ENCODE results near the gene ADRB1.

ADRB1 gene

DNA sequence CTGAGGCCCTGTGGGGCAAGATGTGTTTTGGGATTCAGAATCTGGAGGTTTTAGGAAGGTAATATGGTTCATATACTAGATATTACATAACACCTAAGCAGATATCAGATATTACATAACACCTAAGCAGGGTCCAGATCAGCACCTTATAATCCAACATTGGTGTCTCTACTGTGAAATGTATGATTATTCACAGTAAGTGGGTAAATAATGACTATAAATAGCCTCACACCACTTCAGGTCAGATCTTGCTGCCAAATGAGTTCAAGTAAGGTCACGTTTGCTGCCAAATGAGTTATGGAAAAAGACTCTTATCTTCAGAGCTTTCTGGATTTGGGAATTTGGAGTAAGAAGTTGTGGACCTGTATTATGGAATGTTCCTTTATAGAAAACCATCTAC lies 14.6 kb downstream of the ADRB1 start:
- peak in 1 of 3 experiments; percentile 21 for DNase-seq

DNA sequence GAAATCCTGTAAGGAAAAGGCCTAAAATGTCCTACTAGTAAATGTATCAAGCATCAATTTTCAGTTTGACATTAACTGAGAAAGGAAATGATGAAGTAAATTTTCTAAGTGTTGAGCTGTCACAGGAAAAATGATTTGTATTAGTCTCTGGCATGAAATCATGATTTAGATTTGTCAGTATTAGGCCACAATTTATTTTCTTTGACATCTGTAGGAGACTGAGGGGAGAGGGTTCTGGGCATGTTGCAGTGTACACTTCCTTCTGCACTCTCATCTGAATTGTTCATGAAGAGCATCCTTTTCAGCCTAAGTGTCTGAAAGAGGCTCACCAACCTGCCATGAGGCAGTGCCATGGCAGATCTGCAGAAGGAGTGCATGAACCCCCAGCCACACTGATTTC lies 15.9 kb downstream of the ADRB1 start:
- DNase-seq = no peak

DNA sequence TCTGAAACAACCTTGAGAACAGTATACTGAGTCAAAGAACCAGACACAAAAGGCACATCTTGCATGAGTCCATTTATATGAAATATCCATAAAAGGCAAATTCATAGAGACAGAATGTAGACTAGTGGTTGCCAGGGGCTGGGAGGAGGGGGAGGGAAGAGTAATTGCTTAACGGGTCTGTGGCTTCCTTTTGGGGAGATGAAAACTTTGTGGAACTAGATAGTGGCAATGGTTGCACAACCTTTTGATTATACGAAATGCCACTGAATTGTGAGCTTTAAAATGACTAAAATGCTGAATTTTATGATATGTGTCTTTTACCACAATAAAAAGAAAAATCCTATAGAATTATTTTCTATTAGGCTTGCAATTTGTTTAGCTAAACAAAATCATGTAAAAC lies 16.8 kb downstream of the ADRB1 start:
- no peak for DNase-seq

DNA sequence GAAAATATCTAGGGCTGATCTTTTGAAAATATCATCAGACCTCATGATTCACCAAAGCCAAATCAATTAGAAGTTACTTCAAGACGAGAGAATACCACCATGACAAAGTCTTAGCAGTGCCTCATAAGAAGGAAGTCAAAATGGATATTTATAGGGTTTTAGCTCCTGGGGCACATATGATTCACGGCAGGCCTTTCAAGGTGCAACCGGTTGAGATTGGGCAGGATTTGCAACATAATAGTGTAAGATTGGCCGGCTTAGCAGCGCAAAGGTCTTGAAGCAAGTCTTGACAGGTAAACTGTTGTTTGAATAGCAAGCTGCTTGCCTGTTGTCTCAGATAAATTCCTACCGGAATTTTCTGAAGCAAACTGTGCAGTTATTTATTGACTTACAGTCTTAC lies 17.5 kb downstream of the ADRB1 start:
- DNase-seq = no peak

DNA sequence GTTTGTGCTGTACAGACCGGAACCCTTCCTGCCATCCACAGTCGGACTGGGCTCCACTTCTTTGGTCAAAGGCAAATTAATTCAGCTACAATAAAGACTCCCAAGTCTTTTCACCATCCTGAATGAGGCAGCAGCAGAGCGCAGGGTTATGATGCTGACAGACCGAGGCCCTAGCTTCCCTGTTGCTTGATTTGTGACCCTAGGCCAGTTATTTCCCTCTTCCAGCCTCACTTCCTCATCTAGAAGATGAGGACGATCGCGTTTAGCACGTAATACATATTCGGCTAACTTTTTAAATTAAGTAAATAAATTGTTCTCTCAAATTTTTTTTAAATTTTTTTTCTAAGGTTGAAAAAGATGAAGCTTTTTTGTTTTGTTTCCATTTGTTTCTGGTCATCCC lies 18.1 kb downstream of the ADRB1 start:
- no peak for DNase-seq

DNA sequence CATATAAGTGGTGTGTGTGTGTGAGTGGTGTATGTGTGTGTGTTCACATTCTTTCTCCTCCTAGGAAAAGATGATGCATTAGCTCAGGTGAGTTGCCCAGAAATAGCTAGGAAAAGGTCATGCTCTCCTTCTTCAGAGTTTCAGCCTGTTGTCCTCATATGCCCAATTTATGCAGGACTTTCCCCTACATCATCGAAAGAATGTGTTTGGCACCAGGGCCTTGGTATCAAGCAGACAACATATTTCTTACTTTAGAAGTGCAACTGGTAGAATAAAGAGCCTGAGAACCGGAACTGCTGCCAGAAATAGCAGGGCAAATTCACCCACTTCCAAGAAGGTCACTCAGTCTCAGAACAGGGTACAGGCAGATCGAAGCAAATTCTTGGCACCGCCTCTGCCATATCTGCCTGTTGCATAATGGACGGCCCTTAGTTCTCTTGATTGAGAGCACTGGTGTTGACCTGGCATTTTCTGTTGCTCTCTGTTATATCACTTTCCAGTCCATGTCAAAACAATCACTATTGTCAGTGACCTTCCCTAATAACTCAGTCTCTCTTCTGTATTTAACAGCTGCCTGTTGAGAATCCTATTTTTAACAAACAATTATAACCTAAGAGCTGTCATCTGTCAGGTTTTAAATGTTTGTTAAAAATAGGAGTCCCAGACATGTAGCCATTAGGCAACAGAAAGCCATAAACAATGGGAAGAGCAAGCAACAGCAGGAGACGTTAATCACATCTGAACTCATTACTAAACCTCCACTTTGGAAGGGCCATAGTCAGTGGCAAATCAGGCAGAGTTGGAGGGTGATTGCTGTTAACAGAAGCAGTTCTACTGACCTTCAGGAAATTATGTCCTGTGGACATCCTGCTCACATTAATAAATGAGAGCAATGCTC lies 20.7 kb downstream of the ADRB1 start:
- peak in 2 of 3 experiments; percentile 41 to 69 for DNase-seq

DNA sequence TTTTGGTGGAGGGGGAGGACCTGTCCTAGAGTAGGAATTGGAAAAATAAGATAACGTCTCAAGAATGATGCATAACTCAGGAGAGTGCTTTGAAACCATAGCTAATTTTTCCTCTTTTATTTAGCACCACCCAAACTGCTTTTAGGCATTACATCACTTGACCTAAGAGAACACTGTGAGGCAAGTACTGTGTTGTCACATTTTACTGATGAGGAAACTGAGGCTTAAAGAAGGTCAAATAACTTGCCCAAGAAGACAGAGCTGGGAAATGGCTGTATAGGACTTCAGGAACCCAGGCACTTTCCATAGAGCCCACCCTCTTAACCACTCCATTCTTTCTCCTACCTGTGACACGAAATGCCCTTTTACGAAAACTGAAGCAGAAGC lies 21.4 kb downstream of the ADRB1 start:
- DNase-seq = no peak

DNA sequence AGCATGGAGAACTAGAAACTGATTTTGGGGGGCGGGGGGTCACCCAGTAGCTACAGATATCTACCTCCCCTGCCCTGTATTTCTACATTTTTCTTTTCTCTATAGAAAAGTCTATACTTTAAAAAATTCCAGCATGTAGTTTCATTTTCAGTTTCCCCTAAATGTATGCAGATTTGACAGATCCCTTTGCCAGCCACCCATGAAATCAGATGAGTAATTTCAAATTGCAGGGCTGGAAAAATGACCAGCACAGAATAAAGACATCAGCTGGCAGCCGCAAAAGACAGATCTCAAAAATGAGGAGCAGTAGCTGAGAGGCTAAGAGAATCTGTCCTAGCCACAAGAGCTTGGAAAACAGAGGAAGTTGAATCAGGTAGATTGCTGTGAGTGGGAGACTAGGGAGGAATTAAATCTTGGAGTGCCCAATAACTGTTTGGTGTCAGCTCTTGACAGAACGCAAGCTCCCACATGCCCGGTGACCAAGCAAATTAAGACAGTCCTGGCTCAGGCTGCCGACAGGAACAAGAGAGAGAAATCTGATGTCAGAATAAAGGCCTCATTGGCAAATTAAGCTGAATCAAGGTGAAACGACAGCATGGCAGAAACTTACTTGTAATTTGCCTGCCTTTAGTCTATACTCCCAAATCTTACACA lies 24.5 kb downstream of the ADRB1 start:
- DNase-seq = peak in 2 of 3 experiments; percentile 24 to 42

DNA sequence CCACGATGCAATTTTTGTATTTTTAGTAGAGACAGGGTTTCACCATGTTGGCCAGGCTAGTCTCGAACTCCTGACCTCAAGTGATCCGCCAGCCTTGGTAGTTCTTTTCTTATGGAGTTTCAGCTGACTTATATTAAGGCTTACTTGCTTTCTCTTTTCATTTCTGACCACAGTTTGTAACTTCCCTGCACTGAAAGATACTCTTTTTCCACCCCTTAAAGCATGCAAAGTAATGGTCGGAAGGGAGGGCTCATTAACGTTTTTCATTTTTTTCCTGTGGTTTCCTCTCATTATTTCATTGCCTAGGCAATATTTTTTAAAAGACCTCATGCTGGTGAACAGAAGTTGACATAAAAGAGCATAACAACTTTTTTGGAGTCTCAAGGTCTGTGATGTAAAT lies 27.0 kb downstream of the ADRB1 start:
- DNase-seq = no peak

DNA sequence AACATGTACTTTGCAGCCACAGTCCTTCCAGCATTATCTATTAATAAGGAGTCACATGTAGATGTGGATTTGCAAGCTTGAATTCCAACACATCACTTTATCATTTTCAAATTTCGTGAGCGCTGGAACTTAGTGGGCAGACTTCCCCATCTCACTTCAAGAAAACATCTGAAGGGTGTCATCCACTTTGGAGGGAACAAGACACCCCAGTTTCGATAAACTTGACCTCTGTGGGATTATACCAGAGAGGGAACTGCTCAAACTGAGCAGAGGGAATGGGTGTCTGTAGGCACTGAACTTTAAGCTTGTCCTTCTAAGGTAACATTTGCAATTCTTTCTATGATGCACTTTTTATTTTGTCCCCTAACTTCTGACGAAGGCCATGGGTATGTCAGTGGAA lies 27.5 kb downstream of the ADRB1 start:
- DNase-seq = no peak

DNA sequence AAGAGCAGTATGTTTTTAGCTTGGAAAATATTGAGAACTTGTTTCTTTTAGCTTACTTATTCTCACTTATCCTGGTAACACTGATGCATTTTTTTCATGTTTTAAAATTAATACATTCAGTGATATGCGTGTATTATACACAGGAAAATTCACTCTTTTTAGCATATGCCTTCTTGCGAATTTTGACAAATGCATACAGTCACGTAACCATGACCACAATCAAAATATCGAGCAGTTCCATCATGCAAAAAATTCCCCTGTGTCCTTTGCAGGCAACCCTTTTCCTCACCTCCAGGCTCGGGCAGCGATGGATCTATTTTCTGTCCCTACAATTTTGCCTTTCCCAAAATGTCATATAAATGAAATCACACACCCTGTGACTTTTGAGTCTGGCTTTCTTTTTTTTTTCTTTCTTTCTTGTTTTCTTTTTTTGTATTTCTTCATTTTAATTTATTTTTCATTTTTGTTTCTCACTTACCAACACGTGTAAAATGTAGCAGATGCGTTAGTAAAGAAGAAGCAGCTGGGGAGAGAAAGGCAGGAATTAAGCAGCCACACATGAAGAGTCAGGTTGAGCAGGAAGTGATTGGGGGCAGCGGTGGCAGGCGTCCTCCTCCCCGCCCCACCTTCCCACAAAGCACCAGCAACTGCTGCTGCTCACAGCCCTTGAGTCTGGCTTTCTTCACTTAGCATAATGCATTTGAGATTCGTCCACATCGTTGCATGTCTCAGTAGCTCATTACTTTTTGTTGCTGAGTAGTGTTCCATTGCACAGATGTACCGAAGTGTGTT lies 29.9 kb downstream of the ADRB1 start:
- no peak for DNase-seq

DNA sequence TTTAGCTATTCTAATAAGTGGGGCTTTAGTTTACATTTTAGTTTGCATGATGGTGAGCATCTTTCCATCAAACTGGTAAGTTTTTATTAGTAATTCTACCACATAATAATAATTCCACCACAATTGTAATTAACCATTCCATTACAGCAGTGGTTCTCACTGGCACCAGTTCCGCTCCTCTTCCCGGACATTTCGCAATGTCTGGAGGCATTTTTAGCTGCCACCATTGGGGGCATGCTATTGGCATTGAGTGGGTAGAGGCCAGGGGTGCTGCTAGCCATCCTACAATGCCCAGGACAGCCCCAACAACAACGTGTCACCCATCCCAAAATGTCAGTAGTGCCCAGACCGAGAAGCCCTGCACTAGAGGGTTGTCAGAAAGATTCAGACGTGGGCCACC lies 31.4 kb downstream of the ADRB1 start:
- DNase-seq = no peak

DNA sequence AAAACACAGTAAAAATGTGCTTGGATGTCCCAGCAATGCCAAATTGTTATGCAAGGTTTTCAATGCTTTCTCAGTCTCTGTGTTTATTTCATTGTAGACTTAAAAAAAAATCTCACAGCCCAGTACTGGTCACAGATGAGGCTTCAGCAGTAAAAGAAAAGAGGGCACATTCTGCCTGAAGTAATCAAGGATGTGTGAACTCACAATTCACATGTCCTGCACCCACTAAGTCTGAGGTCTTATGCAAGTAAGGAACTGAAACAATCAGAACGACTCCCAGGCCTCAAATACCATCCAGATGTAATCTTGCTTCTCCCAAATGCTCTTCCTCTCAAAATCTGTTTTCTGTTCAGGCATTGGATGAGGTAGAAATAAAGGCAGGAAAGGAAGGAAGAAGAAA lies 33.7 kb downstream of the ADRB1 start:
- no peak for DNase-seq

DNA sequence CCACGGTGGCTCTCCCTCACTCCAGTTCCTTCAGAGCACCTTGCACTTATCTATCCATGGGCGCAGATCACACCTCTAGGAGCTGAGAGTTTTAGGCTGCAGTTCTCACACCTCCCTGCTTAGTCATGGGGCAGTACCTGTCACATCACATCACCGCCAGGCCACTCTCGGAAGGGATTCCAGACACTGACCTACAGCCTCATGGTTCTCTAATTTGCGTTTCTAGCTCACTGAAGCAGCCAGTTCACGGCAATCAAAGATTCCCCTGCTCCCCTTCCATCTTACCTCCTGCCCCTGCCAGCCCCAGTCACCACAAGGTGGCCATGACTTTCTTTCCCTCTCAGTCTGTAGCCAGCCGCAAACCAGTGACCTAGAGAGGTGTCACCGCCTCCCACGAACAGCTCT lies 34.2 kb downstream of the ADRB1 start:
- no peak for DNase-seq

DNA sequence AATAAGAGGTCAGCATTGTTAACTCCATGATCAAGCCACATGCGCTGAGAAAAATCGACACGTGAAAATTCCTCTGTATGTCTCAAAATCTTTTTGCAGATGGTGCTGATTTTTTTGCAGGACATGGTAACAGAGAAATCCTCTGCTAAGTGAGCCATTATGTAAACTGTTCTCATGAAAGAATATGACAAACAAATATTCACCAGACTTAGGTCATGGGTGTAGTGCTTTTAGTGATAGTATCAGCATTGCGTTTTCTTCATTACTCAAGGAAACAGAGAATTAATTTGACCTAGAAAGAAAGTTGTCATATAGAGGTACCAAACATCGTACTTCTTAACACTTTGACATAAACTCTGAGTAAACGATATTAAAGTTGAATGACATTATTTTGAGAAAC lies 34.7 kb downstream of the ADRB1 start:
- no peak for DNase-seq

DNA sequence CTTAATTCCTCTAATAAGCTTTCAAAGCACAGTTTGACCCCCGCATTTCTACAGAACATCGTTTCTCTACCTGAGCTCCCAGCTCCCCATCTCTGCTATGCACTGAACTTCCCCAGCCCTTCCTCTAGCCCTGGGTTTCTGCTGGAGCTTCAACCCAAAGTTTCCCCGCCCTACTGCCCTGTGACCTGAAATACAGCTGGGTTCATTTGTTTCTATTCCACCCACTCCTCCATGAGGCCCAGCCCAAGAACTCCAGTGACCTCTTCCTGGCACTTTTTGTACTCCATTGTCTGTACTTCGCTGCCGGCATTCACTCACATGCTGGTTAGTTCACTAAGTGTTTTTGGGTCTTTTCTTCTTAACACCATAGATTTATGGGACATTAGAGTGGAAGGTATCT lies 35.8 kb downstream of the ADRB1 start:
- DNase-seq = no peak

DNA sequence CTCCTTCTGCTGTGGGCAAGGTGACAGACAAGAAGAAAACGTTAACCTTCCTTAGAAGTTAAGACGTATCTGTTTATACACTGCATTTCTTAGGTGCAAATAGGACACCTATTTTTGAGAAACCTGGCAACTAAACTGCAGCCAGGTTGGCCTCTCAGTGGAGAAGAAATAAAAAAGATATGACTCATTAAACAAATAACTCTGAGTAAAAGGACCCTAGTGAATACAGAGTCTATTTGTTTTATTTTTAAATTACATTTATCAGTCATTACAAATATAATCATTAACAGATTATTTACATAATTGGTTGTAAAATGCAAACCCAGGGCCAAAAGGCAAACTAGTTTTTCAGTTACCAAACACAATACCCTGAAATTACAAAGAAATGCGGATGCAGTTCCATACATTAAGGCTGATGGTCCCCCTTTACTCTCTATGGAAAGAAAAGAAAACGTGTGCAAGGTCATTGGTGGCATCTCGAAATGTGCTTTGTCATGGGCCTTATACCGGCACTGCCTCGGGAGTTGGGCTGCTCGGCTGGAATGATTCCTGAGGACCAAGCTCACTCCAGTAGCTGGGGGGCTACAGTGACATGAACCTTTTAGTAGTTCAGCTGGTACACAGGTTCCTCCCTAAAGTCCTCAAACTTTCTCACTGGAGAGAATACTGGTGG lies 38.4 kb downstream of the ADRB1 start:
- DNase-seq = no peak

DNA sequence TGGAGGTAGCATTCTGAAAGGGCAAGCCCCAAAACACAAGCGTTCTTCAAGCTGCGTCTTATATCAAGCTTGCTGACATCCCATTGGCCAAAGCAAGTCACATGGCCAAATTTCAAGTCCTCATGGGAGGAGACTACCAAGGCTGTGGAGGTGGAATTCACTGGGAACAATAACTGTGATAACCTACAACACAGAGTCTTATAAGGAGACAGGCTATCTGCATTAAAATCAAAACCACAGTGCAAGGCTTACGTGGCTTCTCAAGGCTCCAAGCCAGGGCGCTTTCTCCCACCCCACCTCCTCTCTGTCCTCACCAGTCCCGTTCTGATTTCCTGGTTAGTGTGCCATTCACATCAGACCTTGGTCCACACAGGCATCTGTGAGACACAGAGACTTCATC lies 39.4 kb downstream of the ADRB1 start:
- DNase-seq = no peak

DNA sequence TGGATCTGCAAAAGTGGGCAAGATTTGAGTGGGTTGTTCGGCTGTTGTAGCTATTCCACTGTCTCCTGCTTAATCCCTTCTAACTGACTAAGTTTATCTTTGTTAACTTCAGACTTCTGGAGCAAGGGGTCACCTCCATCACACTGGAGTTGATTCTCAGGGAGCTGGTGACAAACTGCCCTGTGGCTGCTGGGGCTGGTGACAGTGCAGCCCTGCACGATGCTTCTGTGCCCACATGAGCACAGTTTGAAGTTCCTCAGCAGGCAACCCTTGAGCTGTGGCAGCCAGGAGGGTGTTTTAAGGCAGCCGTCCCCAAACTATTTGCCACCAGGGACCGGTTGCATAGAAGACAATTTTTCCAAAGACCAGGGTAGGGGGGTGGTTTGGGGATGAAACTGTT lies 40.5 kb downstream of the ADRB1 start:
- no peak for DNase-seq

DNA sequence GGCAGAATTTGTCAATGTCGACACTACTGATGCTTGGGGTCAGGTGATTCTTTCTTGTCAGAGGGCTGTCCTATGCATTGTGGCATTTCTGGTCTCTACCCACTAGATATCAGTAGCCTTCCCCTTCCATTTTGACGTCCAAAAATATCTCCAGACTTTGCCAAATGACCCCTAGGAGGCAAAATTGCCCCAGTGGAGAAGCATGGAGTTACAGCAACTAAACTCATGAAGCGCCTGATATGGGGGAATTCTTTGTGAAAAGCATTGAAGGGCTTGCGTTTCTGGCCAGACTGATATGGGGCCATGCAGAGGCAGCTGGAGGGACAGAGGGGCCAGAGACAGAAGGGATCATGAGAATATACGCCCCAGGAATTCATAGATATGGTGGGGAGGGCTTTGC lies 43.6 kb downstream of the ADRB1 start:
- no peak for DNase-seq

DNA sequence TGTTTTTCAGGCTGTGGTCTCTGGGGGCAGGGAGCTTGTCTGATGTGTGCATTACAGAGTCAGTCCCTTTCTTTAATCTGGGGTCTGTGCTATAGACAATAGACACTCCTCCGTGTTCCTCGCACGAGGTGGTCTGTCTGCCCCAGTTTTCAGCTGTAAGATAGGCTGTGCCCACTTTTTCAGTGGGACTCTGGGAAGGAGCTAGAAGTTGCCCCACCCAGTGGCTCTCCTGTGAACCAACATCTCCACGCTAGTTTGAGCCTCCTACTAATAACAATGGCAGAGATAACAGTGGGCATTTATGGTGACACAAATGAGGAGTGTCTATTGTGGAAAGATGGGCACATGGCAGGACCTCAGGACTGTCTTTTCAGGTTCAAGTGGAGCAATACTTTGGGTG lies 44.0 kb downstream of the ADRB1 start:
- DNase-seq = no peak

DNA sequence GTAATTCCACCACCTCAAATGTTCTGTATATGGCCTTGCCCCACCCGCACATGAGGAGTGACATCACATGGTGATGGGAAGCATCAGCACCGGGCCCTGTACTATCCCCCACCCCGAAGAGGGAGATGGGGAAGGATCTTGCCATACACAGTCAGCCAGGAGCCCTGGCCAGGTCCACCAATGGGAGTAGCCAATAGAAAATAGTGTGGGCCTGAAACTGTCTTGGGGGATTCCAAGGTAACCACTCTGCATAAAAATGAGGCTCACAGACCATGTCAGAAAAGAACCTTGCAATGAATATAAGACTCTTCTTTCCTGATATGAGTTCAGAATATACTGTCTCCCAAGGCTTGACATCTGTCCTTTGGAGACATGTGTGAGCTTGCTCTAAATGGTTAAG lies 51.1 kb downstream of the ADRB1 start:
- DNase-seq = no peak

Data from NCI-H1417 (cell line).